ENCODE measurements around the gene CDNF.

DNA sequence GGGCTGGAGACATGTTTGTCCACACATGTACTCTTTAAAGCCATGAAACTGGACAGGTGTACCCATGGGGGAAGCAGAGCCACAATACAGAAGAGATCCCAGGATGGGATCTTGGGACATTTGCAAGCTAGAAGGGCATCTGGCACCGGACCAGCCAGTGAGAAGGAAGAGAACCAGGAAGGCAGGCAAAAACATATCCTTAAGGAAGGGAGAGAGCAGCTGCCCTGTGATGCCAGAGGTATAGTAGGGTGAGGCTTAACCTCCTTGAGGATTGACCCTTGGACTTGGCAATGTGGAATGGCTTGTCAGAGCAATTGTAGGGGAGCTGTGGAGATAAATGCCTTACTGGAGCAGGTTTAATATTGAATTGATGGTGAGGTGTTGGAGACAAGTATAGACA, 23.0 kb upstream of the CDNF start:
- TF ChIP-seq CTCF (IDR thresholded peaks at IDR 0.05) (no peak), NFIC (IDR thresholded peaks at IDR 0.05; ENCODE audit: borderline replicate concordance) (no peak), EZH2phosphoT487 (IDR thresholded peaks at IDR 0.05; ENCODE audit: borderline replicate concordance, low read depth) (no peak), IRF3 (IDR thresholded peaks at IDR 0.05; ENCODE audit: low read depth, low read length) (no peak), USF2 (IDR thresholded peaks at IDR 0.05; ENCODE audit: borderline replicate concordance, low read depth, low read length) (no peak), FOXM1 (IDR thresholded peaks at IDR 0.05; ENCODE audit: low read depth) (no peak), EP300 (IDR thresholded peaks at IDR 0.05; ENCODE audit: borderline replicate concordance in 1 of 2, low read depth in 1 of 2, low read length in 1 of 2) (no peak), REST (IDR thresholded peaks at IDR 0.05; ENCODE audit: low read depth, low read length) (no peak)
